Activated naive CD4-positive, alpha-beta T cell (primary cell): ENCODE data around the gene RFWD3.
A peak's percentile ranks its signal among the peaks of the same experiment; 100 is the strongest.
"Not testable (repeated sequence)": the region's sequence is repeated elsewhere in the genome, so short reads cannot be mapped to it uniquely, and the experiment has no call there.

ENCODE experiments used
- DNase-seq, 4 experiments: peaks; one replicate each; lab custom pipeline; 2025; lab: John Stamatoyannopoulos, UW

The RFWD3 gene

DNA sequence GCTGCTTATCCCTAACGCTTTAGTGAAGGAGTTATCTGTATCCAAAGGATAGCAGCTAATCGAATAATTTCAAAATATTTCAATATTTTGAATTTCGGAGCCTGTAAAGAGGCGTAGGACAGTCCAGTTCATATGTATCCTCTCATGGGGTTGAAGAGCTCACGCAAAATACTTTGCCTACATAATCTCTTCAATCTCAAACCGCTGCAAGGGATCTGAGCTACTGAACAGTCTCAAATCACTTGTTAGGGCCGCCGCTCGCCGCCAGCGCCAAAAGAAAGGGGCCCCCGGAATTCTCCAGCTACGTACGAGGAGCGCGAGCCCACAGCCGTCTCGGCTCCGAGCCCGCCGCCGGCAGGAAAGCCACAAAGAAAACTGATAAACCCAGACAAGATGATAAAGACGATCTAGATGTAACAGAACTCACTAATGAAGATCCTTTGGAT, 601 bp upstream of the RFWD3 start:
- DNase-seq, result peak in 1 of 4 experiments; percentile 3

DNA sequence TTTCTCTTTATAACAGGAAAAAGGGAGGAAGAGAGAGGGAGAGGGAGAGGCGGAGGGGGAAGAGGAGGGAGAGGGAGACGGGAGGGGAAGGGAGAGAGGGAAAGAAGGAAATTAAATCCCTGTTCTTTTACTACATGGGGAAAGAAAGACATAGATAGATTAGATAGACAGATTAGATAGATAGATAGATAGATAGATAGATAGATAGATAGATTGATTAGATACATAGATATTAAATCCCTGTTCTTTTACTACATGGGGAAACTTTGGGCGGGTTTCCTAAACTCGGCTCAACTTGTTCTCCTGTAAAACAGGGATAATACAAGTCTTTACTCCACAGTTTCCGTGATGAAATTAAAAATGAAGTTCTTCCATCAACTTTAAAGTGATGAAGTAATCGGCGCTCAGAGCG, 661 bp downstream of the RFWD3 start:
- no peak for DNase-seq

DNA sequence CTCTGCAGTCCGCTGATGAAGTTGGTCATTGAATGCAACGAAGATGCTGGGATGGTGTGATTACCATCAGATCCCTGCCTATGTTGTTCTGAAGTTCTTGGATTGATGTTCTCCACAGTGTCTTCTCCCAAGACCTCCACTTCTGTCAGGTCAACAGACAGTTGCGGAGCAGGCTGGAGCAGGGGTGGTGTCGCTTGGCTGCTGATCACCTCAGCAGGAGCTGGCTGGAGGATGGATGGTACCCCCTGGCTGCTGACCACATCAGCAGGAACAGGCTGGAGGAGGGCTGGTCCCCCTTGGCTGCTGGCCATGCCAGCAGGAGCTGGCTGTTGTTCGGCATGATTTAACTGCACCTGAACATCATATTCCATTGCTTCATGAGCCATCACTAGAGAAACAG, 5.6 kb downstream of the RFWD3 start:
- no peak for DNase-seq

DNA sequence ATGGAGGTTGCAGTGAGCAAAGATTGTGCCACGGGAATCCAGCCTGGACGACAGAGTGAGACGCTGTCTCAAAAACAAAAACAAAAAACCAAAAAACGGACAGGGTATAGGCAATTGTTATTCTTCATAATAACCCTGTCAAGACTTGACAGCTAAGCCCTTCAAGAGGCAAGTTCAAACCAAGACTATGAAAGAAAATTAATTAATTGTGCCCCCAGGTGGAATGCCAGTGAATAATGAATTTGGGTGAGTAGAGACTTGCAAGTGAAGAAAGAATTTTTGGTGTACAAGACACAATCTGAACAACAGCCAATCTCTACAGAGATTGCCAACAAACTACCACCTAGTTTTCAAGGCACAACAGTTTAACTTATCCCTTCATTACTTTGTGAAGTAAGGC, 6.3 kb downstream of the RFWD3 start:
- DNase-seq, result no peak

DNA sequence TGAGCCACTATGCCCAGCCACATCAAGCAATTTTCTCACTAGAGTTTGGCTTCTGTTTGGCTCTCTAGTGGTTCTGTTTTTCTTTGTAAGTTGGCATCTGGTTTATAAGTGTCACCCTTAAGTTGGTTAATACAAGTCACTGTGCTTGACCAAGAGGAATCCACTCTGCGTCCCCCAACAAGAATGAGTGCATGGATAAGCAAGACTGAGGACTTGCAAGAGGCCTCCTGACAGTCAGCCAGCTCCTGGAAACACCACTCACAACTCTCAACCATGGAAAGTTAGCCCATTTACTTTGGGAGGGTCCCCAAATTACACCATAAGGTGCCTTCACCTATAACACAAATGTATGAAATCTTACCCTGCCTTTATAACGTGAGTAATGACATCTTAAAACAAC, 7.6 kb downstream of the RFWD3 start:
- DNase-seq, result no peak

DNA sequence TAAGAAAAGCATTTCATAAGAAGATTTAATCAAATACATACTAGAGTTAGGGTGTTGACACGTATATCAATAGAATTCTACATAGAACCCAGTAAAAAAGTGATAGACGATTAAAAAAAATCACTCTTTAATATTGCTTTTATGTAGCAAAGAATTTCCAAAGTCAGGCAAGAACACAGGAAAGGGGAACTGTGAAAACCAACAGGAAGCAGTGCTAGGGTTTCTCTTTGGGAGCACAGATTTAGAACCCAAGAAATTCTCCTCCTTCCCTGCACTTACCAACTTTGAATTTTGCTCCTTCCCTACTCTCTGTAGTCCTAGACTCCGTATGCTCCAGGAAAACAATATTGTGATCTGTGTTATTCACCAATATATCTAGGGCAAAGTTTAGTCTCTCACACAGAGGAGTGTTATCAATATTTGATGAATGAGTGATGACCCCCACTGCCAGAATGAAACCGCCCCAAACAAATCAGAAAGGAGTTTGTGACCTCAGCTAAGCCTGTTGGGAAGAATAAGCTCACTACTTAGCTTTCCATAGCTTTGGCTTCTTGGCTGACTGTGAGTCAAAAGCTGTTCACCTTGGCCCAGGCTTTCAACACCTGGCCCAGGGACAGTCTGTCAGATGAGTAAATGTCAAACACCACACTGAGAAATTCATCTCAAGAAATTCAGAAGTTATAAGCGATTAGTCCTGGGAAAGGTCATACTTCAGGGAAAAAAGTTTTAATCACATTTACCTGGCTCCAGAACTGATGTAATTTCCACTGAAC, 8.6 kb downstream of the RFWD3 start:
- DNase-seq, result no peak

DNA sequence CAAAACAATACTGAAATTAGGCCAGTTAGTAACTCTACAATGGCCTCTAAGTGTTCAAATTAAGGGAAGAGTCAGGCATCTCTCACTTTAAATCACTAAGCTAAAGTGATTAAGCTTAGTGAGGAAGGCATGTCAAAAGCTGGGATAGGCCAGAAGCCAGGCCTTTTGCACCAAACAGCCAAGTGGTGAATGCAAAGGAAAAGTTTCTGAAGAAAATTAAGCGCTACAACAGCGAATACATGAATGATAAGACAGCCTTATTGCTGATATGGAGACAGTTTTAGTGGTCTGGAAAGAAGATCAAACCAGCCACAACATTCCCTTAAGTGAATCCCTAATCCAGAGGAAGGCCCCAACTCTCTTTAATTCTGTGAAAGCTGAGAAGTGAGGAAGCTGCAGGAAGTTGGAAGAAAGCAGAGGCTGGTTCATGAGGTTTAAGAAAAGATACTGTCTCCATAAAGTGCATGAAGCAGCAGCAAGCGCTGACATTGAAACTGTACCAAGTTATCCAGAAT, 12.1 kb downstream of the RFWD3 start:
- no peak for DNase-seq

DNA sequence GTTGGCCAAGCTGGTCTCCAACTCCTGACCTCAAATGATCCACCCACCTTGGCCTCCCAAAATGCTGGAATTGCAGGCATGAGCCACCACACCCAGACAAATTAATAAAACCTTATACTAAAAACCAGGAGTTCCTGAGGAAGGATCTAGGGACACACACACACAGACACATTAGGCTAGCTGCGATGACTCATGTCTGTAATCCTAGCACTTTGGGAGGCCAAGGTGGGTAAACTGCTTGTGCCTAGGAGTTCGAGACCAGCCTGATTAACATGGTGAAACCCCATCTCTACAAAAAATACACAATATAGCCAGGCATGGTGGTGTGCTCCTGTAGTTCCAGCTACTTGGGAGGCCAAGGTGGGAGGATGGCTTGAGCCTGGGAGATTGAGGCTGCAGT, 13.8 kb downstream of the RFWD3 start:
- DNase-seq, result not testable (repeated sequence)

DNA sequence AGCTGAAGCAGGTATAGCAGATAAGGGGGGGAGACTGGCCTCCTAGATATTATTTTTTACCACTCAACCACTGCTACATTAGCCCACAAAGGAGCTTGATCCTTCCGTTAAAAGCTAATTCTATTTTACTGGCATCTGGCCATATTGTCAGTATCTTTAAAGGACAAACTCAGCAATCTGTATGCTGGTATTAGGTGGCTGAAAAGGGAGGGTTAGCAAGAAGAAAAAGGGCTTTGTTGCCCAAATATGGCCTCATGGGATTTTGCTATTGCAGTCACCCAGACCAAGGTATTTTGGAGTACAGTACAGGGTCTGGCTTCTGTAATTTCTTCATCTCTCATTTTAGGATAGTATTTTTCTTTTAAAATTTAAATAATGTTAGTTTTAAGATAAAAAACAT, 14.4 kb downstream of the RFWD3 start:
- DNase-seq, result no peak

DNA sequence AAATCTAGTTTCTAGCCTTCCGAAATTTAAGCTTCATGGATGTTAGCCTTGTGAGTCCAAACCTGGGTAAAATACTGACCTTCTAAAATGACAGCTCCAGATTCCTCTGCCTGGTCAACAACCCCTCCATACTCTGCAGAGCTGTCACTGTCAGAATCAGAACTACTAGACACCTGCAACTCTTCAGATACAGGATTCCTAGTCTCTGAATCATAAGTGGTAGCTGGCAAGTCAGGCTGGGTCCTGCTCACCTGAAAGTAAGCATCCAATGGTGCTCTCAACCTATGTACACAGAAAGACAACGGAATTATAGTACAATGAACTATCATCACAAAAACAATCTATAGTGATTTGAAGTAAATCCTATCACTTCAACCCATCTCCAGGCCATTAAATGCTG, 14.8 kb downstream of the RFWD3 start:
- DNase-seq, result no peak

DNA sequence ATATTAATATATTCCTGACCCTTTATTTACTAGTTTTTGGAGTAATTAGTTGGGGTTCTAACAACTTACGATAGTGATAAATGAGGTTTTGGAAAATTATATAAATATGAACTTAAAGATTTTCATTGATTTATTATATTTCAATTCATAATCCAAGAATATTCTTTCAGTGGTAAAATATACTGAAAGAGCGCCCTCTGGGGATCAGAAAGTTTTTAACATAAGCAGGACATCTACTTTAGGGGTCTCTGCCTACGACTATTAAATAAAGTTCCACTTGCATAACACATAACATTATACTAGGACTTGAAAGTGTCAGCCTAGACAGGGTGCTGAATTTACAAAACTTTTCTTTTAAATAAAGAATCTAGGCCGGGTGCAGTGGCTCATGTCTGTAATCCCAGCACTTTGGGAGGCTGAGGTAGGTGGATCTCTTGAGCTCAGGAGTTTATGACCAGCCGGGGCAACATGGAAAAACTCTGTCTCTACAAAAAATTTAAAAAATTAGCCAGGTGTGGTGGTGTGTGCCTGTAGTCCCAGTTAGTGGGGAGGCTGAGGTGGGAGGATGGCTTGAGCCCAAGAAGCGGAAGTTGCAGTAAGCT, 15.6 kb downstream of the RFWD3 start:
- DNase-seq, result no peak

DNA sequence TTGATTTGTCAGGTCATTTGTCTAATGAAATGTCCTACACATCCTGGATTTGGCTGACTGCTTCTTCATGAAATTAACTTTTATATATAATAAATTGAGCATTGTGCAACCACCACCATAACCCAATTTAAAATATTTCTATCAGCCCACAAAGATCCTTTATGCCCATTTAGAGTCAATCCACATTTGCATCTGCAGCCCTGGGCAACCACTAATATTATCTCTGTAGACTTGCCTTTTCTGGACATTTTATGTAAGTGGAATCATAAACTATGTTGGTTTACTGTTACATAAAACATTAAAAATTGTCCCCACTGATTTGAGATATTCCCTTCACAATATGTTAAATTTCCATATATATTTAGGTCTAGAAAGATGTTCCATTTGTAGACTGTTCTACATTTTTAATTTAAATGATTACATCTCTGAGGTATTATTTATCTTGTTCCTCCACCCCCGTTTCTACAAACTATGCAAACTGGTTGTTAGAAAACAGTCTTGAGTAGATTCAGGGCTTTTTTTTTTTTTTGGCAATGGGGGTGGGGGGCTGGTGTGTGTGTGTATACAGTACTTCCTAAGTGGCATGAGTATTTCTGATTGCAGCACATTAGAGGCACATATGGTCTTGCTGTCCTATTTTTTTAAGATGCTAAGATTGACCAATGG, 16.7 kb downstream of the RFWD3 start:
- DNase-seq, result no peak

DNA sequence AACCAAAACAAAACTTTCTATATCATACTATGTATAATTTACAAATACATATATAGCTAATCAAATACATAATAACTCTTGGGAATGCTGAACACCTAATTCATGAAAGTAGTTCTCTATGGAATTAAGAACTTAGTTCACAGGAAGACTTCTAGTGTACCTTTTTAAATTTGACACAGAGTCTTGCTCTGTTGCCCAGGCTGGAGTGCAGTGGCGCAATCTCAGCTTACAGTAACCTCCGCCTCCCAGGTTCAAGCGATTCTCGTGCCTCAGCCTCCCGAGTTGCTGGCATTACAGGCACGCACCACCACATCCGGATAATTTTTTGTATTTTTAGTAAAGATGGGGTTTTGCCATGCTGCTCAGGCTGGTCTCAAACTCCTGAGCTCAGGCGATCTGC, 24.7 kb downstream of the RFWD3 start:
- DNase-seq, result no peak

DNA sequence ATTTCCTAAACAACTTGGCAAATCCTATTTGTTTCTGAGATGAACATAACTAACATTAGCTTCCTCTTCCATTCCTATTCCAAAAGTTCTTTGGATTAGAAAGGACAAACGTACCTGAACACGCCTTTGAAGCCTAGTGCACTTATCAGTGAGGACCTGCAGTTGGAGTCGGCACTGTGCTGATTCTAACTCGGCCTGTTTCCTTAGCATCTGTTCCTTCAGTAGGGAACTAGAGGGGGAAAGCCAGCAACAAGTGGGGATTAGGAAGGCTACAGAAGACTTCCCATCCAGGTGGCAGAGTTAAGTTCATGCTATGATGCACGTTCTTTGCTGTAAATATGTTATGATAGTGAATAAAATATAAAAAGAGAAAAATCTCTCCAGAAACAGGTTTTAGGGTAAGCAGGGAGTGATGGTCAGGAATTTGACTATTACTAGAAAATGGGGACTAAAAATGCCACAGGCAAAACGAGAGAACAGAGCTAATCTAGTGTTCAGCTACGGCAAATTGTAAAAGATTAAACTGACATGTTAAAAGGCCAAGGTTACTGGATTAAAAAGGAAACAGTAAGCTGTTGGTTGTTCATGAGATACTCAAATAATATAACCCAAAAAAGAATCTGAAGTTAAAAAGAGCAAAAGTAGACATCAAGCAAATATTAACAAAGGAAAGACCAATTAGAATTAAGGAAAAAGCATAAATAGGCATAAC, 28.8 kb downstream of the RFWD3 start:
- DNase-seq, result no peak

DNA sequence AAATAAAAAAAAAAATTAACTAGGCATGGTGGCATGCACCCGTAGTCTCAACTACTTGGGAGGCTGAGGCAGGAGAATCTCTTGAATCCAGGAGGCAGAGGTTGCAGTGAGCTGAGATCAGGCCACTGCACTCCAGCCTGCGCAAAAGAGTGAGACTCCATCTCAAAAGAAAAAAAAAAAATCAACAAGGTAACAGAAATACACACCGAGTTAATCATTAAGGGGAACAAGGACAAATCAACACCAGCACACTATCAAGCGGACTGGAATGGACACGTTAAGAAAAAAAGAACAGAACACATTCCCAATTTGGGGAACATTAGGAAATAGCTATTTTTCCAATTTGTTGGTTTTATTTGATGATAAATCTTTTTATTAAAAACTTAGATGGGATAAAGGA, 31.4 kb downstream of the RFWD3 start:
- DNase-seq, result no peak

DNA sequence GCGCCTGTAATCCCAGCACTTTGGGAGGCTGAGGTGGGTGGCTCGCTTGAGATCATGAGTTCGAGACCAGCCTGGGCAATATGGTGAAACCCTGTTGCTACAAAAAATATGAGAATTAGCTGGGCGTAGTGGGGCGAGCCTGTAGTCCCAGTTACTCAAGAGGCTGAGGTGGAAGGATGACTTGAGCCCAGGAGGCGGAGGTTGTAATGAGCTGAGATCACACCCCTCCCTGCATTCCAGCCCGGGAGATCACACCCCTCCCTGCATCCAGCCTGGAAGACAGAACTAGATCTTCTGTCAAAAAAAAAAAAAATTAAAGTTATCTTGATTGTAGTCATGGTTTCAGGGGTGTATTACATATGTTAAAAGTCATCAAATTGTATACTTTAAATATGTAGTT, 33.0 kb downstream of the RFWD3 start:
- no peak for DNase-seq

DNA sequence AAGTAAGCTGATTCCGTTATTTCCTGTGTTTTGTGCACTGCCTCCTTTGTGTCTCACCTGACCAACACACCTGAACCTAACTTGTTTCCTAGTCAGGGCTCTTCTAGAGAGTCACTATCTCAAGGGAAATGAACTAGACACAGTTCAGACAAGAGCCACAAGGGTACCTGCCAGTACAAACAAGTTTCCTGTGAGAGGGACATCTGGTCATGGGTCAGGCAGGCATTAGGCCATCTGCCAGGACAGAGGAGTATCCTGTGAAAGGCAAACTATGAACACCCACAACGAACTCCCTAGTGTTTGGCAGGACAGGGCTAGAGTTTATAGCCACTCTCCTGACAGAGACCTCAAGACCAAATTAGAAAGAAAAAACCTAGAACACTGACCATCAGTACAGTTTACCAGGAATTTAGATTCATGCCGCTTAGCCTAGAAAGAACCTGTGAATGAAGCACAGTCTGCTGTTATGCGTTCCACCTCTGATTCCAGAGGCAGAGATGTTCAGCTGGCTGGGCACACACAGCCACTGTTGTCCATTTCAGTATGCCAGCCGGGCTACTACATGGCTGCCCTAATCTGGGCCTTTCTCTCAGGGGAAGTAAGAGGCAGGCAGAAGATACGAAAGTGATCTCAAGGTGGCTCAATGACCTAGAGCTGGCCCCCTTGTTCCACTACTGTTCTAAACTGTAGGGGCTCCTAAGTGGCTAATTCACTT, 39.0 kb downstream of the RFWD3 start:
- DNase-seq, result no peak

DNA sequence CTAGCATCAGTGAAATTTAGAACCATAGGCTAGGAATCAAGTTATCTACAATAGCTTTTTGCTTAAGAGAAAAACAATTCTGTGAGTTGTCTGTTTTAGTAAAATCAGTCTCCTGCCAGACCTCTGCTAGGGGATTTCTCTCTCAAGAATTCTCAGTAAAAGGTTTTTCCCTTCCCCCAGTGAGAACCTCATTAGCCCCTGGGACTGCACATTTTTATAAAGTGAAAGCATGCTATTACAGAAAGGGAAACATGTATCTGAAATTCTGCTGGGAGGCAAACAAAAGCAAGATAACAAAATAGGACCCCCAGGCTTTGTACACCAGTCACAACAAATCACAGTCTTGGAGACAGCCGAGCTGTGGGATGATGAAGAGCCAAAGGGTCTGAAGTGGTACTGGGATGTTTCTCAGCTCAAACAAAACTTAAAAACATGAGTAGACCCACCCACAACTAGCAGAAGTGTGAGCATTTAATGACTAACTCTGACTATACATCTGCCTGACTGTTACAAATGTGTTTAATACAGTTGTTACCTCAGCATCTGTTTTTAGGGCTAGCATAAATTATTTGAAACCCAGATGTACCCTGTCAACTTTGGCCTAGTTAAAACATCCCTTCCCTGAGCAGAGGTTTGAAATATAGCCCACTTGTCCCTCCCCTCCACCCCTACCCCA, 39.8 kb downstream of the RFWD3 start:
- DNase-seq, result no peak

DNA sequence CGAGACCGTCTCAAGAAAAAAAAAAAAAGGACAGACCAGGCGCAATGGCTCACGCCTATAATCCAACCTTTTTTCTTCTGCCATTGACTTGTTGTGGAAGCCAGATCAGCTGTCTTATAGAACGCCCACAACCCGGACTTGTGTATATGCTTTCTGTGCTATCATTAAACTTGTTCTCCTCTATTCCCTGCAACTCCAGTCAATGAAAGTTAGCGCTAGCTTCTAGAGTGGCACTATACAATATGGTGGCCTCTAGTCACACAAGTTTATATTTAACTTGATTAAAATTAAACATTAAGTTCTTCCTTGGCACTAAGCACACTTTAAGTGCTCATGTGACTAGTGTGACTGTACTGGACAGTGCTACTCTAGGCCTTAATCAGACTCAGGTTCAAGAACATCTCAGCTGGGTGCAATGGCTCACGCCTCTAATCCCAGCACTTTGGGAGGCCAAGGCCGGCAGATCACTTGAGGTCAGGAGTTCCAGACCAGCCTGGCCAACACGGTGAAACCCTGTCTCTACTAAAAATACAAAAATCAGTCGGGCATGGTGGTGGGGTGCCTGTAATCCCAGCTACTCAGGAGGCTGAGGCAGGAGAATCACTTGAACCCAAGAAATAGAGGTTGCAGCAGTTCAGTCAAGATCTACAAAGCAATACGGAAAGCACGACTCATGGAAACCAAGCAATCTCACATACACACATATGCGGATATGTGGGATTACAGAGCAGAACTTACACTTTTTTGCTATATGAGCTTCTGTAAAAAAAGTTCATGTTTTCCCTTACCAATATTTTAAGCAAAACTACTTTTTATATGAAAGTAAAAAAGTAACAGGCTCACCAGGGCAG, 41.0 kb downstream of the RFWD3 start:
- DNase-seq, result no peak

DNA sequence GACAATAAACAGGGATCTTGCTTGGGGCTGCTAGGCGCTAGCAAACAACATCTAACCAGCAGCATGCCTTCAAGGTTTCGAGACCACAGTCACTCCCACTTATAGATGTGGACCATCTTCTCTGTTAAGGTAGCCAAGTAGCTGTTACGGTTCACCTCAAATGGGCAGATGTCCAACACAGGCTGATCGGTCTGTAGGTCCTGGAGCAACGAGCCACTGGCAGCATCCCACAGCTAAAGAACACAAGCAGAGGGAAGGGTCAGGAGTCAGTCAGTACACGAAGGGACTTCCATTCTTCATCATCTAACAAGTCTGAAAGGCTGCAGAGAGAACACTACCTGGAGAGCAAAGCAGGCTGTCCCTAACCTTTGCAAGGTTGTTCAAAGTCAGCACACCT, 42.8 kb downstream of the RFWD3 start:
- DNase-seq, result no peak
